Measurements from ENCODE around the gene NFS1.

The NFS1 gene

DNA sequence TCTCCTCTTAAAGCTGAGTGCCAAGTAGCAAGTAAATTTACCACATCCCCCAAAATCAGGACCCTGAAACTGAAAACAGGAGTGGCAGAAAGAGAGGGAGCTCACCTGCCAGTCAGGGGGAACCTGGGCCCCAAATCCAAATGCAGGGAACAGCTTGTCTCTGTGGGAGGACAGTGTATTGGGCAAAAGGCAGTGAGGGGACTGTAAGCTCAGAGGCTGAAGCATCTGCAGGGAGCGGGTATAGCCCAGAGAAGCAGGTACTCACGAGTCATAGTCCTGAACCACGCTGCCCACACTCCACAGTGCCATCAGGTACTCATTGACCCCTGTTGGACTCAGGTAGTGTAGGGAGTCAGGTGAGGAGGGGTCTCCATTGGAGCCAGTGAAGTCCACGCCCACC, 68.5 kb downstream of the NFS1 start:
- H3K4me3 ChIP-seq (ENCODE audit: low read depth, low read length) = no peak overlapping the region
- TF ChIP-seq, protein P1, sequence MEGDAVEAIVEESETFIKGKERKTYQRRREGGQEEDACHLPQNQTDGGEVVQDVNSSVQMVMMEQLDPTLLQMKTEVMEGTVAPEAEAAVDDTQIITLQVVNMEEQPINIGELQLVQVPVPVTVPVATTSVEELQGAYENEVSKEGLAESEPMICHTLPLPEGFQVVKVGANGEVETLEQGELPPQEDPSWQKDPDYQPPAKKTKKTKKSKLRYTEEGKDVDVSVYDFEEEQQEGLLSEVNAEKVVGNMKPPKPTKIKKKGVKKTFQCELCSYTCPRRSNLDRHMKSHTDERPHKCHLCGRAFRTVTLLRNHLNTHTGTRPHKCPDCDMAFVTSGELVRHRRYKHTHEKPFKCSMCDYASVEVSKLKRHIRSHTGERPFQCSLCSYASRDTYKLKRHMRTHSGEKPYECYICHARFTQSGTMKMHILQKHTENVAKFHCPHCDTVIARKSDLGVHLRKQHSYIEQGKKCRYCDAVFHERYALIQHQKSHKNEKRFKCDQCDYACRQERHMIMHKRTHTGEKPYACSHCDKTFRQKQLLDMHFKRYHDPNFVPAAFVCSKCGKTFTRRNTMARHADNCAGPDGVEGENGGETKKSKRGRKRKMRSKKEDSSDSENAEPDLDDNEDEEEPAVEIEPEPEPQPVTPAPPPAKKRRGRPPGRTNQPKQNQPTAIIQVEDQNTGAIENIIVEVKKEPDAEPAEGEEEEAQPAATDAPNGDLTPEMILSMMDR (IDR thresholded peaks at IDR 0.05; ENCODE audit: low read depth, low read length, missing control alignments) = no peak
- no peak for DNase-seq (ENCODE audit: low read depth)

GRCh38 chr20:35629427-35630145, 69.6 kb downstream of the NFS1 start:
- DNase-seq (ENCODE audit: low read depth) = no peak
- no peak overlapping the region for H3K4me3 ChIP-seq (ENCODE audit: low read depth, low read length)
- TF ChIP-seq, protein P1 (IDR thresholded peaks at IDR 0.05; ENCODE audit: low read depth, low read length, missing control alignments) = no peak

GRCh38 chr20:35627121-35627520, 72.0 kb downstream of the NFS1 start:
- TF ChIP-seq, protein P1 (IDR thresholded peaks at IDR 0.05; ENCODE audit: low read depth, low read length, missing control alignments) = no peak
- no peak for DNase-seq (ENCODE audit: low read depth)
- H3K4me3 ChIP-seq (ENCODE audit: low read depth, low read length) = no peak overlapping the region

DNA sequence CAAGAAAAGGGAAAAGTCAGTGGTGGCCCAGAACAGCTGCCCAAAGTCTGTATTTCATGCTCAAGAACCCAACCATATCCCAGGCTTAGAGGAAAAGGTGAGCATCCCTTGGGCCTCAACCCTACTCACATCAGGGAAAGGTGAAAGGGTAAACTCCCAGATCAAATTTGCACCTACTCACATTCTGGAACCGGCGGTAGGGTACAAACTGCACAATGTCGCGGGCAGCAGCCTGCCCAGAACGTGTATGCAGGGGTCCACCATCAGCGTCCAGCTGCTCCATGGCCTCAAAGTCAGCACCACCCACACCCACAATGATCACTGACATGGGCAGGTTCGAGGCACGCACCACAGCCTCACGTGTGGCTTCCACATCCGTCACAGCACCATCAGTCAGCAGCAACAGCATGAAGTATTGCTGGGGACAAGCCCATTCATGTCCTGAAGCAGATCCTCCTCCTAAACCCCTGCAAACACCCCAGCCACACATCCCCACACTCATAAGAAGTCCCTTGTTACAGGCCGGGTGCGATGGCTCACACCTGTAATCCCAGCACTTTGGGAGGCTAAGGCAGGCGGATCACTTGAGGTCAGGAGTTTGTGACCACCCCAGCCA, 72.7 kb downstream of the NFS1 start:
- TF ChIP-seq, protein P1 (IDR thresholded peaks at IDR 0.05; ENCODE audit: low read depth, low read length, missing control alignments) = no peak
- DNase-seq (ENCODE audit: low read depth) = no peak
- H3K4me3 ChIP-seq (ENCODE audit: low read depth, low read length) = no peak overlapping the region

GRCh38 chr20:35625584-35626385, 73.4 kb downstream of the NFS1 start:
- no peak overlapping the region for H3K4me3 ChIP-seq (ENCODE audit: low read depth, low read length)
- DNase-seq (ENCODE audit: low read depth) = no peak
- TF ChIP-seq, protein P1 (IDR thresholded peaks at IDR 0.05; ENCODE audit: low read depth, low read length, missing control alignments) = no peak

DNA sequence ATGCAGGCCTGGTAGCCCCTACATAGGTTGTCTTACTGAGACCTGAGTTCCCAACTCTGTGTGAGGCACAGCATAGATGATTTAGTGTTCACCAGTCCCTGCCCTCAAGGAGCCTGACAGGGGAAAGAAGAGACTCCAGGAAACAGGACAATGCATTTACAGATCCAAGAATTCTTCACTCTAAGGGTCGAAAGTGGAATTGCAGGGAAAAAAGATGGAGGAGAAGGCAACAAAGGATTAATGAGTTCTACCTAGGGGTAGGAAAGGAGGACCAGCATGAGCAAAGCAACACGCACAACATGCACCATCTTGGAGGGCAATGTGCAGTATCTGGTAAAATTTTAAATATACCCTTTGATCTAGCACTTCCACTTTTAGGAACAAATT, 77.6 kb downstream of the NFS1 start:
- no peak overlapping the region for H3K4me3 ChIP-seq (ENCODE audit: low read depth, low read length)
- no peak for DNase-seq (ENCODE audit: low read depth)
- TF ChIP-seq, protein P1 (IDR thresholded peaks at IDR 0.05; ENCODE audit: low read depth, low read length, missing control alignments) = no peak
